Suprapubic skin (tissue), 4 donors: Measurements from ENCODE around the gene HCN4.

Experiments used
- EP300 ChIP-seq: sonication (generic); formaldehyde crosslinking; IDR thresholded peaks from one replicate; pipeline ENCODE4 v1.6.1; 2017; ENCODE audit warnings: antibody characterized with exemption
- POLR2A ChIP-seq, 2 donors: fragments of 450-650 bp; IDR thresholded peaks; one replicate each; pipeline ENCODE4 v1.6.1; 2017; ENCODE audit warnings: antibody characterized with exemption in 2 of 2, mild to moderate bottlenecking in 2 of 2, moderate library complexity in 2 of 2
- POLR2AphosphoS5 ChIP-seq, 3 donors: sonication (generic); formaldehyde crosslinking; IDR thresholded peaks; one replicate each; pipeline ENCODE4 v1.6.1; 2017; ENCODE audit warnings: antibody characterized with exemption in 3 of 3
- TF ChIP-seq, protein P1 (sequence below), 2 donors: fragments of 200-600 bp in 1 of 2; fragments of 450-650 bp in 1 of 2; sonication (generic) in 1 of 2; IDR thresholded peaks; one replicate each; pipeline ENCODE4 v1.5.1; 2016 to 2019; ENCODE audit warnings: antibody characterized with exemption in 2 of 2, mild to moderate bottlenecking in 1 of 2, moderate library complexity in 1 of 2

DNA sequence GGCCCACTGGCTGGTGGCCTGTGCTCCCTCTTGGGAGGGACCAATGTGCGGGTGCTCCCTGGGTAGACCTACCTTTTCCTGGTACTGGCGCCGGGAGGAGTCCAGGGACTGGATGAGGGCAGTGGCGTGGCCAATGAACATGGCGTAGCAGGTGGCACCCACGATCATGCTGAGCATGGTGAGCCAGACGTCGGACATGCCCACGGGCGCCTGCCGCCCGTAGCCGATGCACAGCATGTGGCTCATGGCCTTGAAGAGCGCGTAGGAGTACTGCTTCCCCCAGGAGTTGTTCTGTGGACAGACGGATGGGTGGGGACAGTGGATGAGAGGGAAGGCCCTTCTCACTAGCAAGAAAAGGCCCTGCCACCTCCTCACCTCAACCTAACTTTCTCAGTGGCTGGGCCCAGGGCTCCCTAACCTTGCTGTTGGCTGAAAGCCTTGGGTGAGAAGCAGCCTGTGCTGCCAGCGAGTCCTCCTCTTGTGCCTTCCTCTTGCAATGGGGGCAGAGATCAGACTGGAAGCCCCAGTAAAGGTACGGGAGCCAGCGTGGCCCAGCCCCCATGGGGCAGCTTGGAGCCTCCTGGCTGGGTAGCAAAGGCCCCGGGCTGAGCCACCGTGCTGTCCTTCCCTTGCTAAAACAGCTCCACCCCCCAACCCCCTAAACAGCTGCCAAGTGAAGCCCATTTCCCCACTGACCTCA, 39.1 kb downstream of the HCN4 start:
- TF ChIP-seq POLR2AphosphoS5 (IDR thresholded peaks at IDR 0.05) (no peak), POLR2A (IDR thresholded peaks at IDR 0.05) (no peak), EP300 (no peak)
- TF ChIP-seq, protein P1, sequence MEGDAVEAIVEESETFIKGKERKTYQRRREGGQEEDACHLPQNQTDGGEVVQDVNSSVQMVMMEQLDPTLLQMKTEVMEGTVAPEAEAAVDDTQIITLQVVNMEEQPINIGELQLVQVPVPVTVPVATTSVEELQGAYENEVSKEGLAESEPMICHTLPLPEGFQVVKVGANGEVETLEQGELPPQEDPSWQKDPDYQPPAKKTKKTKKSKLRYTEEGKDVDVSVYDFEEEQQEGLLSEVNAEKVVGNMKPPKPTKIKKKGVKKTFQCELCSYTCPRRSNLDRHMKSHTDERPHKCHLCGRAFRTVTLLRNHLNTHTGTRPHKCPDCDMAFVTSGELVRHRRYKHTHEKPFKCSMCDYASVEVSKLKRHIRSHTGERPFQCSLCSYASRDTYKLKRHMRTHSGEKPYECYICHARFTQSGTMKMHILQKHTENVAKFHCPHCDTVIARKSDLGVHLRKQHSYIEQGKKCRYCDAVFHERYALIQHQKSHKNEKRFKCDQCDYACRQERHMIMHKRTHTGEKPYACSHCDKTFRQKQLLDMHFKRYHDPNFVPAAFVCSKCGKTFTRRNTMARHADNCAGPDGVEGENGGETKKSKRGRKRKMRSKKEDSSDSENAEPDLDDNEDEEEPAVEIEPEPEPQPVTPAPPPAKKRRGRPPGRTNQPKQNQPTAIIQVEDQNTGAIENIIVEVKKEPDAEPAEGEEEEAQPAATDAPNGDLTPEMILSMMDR (IDR thresholded peaks at IDR 0.05): no peak
